Ecto neural progenitor cell (in vitro differentiated cells): Measurements from ENCODE around the gene SLC22A4.

Experiments used
- DNase-seq: peaks from one replicate; pipeline ENCODE4 v3.0.0-alpha.2; 2018; ENCODE audit warnings: low spot score

The SLC22A4 gene

DNA sequence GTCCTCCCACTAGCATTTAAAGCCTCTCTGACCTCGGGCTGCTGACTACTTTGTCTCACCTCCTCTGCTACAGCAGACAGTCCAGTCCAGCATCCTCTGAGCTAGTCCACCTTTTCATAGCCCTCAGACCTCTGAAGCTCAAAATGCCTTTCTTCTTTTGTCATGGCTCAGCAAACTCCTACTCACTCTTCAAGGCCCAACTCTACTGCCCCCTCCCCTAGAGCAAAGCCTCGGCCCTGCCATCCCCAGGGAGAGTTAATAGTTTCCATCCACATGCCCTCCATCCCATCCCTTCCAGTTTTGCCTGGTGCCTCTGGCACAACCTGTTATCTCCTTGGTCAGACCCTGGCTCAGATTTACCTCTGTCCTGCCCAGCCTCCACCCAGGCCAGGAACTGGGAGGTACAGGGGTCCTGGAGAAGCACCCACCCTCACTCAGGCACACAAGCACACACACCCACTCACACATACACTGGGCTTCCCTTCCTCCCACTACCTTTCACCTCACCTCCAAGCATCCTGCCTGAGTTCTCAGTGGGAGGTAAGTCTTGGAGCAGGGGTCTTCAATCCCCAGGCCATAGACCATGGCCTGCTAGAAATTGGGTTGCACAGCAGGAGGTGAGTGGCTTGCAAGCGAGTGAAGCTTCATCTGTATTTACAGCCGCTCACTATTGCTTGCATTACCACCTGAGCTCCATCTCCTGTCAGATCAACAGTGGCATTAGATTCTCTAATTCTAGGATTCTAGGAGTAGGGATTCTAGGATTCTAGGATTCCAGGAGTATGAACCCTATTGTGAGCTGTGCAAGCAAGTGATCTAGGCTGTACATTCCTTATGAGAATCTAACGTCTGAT, 18.6 kb upstream of the SLC22A4 start:
- no peak for DNase-seq

GRCh38 chr5:132277256-132277655, 16.9 kb upstream of the SLC22A4 start:
- DNase-seq, result no peak

DNA sequence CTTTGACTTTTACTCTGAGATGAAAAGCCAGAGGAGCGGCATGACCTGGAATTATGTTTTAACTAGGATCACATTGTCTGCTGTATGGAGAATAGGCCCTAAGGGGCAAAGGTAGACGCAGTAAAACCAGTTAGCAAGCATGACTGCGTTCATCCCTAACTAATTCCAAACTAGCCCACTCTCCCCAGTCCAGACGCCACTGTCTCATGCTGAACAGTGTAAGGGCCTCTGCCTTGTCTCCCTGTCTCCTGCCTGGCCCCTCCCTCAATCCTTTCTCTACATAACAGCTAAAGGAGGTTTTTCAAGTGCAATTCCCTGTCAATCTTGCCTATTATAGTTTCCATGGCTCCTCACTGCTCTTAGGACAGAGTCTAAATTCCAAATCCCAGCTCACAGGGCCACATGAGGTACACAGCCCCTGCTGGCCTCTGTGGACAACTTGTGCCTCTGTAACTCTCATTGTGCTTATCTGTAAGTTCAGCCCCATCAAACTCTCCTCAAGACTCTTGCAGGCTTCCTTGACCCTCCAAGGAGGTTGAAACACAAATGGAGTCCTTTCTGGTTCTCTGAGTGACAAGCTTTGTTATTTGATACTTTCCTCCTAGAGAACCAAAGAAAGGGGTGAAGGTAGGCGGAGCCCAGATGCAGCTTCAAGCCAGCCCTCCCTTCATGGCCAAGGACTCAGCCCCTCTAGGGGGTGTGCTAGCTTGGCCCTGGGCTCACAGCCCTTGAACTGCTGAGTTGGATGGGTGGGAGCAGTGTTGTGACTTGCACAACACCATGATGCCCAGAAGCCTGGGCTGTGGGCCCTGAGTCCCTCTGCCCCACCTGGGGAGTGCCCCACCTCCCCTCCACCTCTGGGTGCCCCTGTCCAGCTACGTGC, 16.0 kb upstream of the SLC22A4 start:
- no peak for DNase-seq

DNA sequence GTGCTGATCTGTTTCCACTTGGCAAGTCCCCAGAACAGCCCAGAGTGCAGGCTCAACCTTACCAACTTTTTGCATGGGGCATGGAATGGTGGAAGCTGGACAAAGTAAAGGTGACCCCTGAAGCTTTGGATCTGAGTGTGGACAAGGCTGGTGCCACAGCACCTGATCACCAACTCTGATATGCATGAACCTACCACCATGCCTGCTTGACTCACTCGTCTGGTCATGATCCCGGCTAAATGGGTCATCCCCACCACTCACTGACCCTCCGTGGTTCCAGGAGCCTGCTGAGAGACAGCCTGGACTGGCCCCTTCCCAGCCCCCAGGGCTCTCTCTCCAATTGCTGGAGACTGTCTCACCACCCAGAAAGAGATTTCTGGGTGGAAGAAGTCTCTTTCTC, 14.4 kb upstream of the SLC22A4 start:
- no peak for DNase-seq

DNA sequence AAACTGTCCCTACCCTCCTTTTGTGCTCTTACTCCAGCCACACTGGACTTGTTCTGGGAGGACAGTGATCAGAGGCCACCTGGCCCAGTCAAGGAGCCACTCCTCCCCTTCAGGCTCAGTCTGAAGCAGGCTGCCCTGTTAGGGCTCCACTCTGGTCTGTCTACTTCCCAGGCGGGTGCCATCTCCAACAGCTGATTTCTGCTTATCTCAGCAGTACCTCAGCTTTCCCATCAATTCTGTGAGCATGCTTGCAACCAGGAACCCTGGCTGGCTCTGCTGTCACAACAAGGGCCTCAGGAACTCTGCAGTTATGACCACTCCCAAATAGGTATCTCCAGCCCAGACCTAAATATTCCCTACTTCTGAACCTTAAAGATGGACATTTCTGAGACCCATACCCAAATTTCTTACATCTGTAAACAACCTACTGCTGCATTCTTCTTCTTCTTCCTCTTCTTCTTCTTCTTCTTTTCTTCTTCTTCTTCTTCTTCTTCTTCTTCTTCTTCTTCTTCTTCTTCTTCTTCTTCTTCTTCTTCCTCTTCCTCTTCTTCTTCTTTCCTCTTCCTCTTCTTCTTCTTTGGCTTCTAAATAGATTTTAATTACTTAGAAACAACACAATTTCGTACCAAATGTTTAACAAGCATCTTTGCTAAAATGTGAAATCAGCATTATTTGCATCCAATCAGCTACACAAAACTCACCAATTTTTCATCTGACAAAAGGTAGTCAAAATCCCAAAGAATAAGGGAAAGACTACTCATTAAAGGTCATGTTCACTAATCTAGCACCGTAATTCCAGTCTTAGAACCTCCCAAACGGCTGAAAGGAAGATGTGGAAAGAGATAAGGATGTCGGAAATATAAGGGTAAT, 13.6 kb upstream of the SLC22A4 start:
- DNase-seq, result peak; percentile 25

GRCh38 chr5:132281856-132282614, 12.2 kb upstream of the SLC22A4 start:
- DNase-seq, result no peak

GRCh38 chr5:132283423-132284043, 10.7 kb upstream of the SLC22A4 start:
- DNase-seq, result no peak

- DNase-seq, result no peak
These were observed 5.1 kb upstream of the SLC22A4 start for GRCh38 chr5:132289097-132289496.

DNA sequence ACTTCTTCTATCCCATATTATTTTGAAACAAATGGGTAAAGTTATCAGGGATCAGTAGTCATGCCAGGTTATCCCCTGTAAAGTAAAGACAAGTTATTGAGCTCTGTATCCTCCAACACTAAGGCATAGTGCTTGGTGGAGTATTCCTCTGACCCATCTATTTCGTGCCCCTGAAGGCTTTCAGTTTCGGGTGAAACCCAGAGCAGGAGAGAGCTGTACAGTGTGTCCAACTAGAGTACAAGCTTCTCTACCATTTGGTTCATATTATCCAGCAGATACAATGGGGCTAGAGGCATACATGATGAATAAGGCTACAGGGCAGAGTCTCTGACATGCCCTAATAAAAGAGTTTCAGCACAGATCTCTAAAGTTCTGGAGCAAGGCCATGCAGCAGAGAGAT, 3.2 kb upstream of the SLC22A4 start:
- DNase-seq, result no peak

DNA sequence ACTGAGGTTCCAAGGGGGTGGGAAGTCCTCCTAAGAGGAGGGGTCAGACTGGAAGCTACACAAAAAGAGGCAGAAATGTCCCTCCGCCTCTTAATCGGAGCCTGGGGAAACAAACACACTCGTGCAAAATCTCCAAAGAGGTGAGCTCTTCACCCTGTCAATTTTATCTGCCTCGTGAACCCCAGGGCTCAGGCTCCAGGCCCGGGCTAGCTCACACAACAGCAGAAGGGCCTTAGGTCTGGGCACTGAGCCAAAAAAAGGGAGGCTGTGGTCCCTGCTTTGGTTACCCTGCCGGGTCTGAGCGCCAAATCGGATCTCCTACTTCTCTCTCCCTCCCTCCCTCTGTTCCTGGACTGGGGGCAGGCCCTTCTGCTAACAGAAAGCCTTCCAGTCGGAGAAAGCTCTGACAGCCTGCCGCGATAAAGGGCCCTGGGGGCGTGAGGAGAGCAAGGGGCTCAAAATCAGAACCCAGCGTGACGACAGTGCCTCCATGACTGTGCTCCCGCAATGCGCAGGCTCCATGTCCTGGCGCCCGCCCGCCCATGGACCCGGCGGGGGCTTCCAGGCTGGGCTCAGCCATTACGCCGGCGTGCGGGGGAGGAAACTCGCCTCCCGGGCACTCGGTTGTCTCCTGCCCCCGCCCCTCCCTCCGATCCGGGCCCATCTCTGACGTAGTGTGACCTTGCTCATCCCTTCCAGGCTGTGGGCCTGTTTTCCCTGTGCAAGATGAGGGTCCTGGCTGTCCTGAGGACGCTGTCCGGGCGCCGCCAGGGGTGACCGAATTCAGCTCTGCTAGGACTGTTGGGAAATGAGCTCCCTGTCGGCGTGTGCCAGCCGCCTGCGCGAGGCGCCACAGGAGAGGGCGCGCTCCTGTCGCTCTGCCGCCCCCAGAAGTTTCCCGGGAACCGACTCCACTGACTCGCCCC, 865 bp upstream of the SLC22A4 start:
- DNase-seq, result peak; percentile 88

GRCh38 chr5:132294728-132295504, 722 bp downstream of the SLC22A4 start:
- DNase-seq, result peak; percentile 72

GRCh38 chr5:132295505-132296411, 1.6 kb downstream of the SLC22A4 start:
- DNase-seq, result no peak

GRCh38 chr5:132296412-132297016, 2.3 kb downstream of the SLC22A4 start:
- DNase-seq, result no peak

DNA sequence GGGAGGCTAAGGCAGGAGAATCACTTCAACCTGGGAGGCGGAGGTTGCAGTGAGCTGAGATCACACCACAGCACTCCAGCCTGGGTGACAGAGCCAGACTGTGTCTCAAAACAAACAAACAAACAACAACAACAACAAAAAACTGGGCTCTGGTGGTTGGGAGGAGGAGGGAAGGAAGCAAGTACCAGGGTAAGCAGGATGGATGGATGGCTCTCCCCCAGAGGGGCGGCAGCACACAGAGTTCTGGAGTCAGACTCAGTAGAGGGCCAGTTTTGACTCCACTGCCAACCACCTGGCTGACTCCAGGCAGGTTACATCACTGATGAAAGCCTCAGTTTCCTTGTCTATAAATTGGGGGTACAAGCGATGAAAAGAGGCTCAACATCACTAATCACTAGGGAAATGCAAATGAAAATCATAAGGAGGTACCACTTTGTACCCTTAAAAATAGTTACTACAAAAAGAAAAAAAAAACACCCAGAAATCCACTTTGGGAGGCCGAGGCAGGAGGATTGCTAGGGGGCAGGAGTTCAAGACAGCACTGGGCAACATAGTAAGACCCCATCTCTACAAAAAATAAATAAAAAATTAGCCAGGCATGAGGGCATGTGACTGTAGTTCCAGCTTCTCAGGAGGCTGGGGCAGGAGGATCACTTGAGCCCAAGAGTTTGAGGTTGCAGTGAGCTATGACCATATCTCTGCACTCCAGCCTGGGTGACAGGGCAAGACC, 3.2 kb downstream of the SLC22A4 start:
- no peak for DNase-seq

DNA sequence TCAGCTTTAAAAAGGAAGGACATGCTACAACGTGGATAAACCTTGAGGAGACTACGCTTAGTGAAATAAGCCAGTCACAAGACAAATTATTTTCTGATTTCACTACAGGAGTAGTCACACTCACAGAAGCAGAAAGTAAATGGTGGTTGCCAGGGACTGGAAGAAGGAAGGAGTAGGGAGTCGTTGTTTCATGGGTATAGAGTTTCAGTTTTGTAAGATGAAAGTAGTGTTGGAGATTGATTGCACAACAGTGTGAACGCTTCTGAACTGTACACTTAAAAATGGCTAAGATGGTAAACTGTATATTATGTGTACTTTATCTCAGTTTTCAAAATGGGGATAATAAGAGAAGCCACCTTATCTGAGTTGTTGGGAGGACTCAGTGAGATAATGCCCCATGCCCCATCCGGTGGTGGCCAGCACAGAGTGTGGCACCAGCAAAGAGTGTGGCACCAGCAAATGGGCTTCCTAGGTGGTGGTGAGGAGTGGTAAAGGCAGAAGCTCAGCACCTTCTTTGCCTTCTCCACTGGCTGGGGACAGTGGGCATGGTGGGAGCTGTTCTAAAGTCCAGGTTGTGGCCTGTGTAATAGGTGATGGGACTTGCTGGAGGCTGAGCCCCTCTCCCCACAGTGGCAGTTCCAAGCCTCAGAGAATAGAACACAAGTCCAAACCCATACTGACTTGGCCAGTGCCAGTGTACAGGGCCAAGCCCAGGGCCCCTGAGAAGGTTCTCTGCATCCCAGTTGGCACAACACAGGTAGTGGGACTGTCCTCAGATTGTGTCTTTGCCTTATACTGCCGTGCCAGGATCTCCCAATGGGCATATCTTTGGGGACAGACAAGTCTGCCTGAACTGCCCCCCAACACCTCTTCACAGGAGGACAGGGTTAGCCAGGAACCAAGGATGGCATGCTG, 4.4 kb downstream of the SLC22A4 start:
- DNase-seq, result no peak

DNA sequence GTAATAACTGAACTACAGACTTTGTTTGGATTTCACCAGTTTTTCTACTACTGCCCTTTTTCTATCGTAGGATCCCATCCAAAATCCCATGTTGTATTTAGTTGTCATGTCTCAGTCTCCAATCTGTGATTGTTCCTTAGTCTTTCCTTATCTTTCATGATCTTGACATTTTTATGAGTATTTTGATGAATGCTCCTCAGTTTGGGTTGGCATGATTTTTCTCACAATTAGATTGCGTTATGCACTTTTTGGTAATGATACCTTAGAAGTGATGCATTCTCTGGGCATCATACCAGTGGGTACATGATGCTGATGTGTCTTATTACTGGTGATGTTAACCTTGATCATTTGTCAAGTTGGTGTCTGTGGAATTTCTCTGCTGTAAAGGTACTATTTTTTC, 5.7 kb downstream of the SLC22A4 start:
- no peak for DNase-seq
